A549 (cell line): Measurements from ENCODE around the gene SEC62.

Source experiments
- CEBPB ChIP-seq, 2 experiments: fragments of >200 bp in 1 of 2; sonication (Bioruptor Twin) in 1 of 2; formaldehyde crosslinking in 1 of 2; IDR thresholded peaks; 2 replicates each; pipeline ENCODE4 v1.6.1; 2012 to 2016
- CTCF ChIP-seq: fragments of >200 bp; sonication (Bioruptor Twin); formaldehyde crosslinking; IDR thresholded peaks from 3 replicates; pipeline ENCODE4 v1.5.1; 2016
- EP300 ChIP-seq, 2 experiments: fragments of >200 bp; sonication (Bioruptor Twin); formaldehyde crosslinking; IDR thresholded peaks; 2 replicates in 1 of 2; 3 replicates in 1 of 2; pipeline ENCODE4 v1.6.1; 2016 to 2017
- MAX ChIP-seq: IDR thresholded peaks from 2 replicates; pipeline ENCODE4 v1.6.1; 2012
- NFE2L2 ChIP-seq: fragments of 150-350 bp; conservative IDR thresholded peaks from 2 replicates; pipeline ENCODE4 v1.6.1; 2014; ENCODE audit warnings: low read length
- SMC3 ChIP-seq: fragments of >200 bp; sonication (Bioruptor Twin); formaldehyde crosslinking; IDR thresholded peaks from 3 replicates; pipeline ENCODE4 v1.6.1; 2018; ENCODE audit warnings: inconsistent platforms
- ZFP36 ChIP-seq: fragments of 450-650 bp; IDR thresholded peaks from 2 replicates; pipeline ENCODE4 v1.6.1; 2014; ENCODE audit warnings: borderline replicate concordance; ENCODE audit not compliant: partially characterized antibody

- no peak for TF ChIP-seq CTCF
- TF ChIP-seq SMC3 = no peak
- TF ChIP-seq NFE2L2 = no peak
- TF ChIP-seq MAX = no peak
- no peak for TF ChIP-seq CEBPB (IDR thresholded peaks at IDR 0.05)
- no peak for TF ChIP-seq EP300 (IDR thresholded peaks at IDR 0.05)
- TF ChIP-seq ZFP36 = no peak
Measured at GRCh38 chr3:170016057-170016456, 49.5 kb downstream of the SEC62 start.
